ENCODE measurements around the gene PREX1. TPM values are rescaled to one million over a fixed set of nuclear protein-coding genes. Genes with fewer than 3 reads are reported as not detected.

The PREX1 gene
- total RNA-seq, 1 donor: 57.4 TPM

GRCh38 chr20:48721324-48722001 is 106.3 kb downstream of the PREX1 start:
- no peak for DNase-seq (ENCODE audit: low read depth)
- H3K4me3 ChIP-seq (ENCODE audit: low read depth, low read length): no peak overlapping the region
- TF ChIP-seq, protein P1, sequence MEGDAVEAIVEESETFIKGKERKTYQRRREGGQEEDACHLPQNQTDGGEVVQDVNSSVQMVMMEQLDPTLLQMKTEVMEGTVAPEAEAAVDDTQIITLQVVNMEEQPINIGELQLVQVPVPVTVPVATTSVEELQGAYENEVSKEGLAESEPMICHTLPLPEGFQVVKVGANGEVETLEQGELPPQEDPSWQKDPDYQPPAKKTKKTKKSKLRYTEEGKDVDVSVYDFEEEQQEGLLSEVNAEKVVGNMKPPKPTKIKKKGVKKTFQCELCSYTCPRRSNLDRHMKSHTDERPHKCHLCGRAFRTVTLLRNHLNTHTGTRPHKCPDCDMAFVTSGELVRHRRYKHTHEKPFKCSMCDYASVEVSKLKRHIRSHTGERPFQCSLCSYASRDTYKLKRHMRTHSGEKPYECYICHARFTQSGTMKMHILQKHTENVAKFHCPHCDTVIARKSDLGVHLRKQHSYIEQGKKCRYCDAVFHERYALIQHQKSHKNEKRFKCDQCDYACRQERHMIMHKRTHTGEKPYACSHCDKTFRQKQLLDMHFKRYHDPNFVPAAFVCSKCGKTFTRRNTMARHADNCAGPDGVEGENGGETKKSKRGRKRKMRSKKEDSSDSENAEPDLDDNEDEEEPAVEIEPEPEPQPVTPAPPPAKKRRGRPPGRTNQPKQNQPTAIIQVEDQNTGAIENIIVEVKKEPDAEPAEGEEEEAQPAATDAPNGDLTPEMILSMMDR (IDR thresholded peaks at IDR 0.05; ENCODE audit: insufficient read depth, low read depth, low read length): no peak

- DNase-seq (ENCODE audit: low read depth): no peak
- H3K4me3 ChIP-seq (ENCODE audit: low read depth, low read length): no peak overlapping the region
- TF ChIP-seq, protein P1 (IDR thresholded peaks at IDR 0.05; ENCODE audit: insufficient read depth, low read depth, low read length): no peak
These were observed 107.4 kb downstream of the PREX1 start for GRCh38 chr20:48720256-48720985.

- DNase-seq (ENCODE audit: low read depth): no peak
- TF ChIP-seq, protein P1 (IDR thresholded peaks at IDR 0.05; ENCODE audit: insufficient read depth, low read depth, low read length): no peak
- H3K4me3 ChIP-seq (ENCODE audit: low read depth, low read length): no peak overlapping the region
These were observed 108.1 kb downstream of the PREX1 start for GRCh38 chr20:48719598-48720255.

- TF ChIP-seq, protein P1 (IDR thresholded peaks at IDR 0.05; ENCODE audit: insufficient read depth, low read depth, low read length): no peak
- no peak overlapping the region for H3K4me3 ChIP-seq (ENCODE audit: low read depth, low read length)
- DNase-seq (ENCODE audit: low read depth): no peak
These were observed 108.8 kb downstream of the PREX1 start for GRCh38 chr20:48718786-48719578.

GRCh38 chr20:48717680-48718223 is 110.0 kb downstream of the PREX1 start:
- no peak for DNase-seq (ENCODE audit: low read depth)
- no peak overlapping the region for H3K4me3 ChIP-seq (ENCODE audit: low read depth, low read length)
- TF ChIP-seq, protein P1 (IDR thresholded peaks at IDR 0.05; ENCODE audit: insufficient read depth, low read depth, low read length): no peak

DNA sequence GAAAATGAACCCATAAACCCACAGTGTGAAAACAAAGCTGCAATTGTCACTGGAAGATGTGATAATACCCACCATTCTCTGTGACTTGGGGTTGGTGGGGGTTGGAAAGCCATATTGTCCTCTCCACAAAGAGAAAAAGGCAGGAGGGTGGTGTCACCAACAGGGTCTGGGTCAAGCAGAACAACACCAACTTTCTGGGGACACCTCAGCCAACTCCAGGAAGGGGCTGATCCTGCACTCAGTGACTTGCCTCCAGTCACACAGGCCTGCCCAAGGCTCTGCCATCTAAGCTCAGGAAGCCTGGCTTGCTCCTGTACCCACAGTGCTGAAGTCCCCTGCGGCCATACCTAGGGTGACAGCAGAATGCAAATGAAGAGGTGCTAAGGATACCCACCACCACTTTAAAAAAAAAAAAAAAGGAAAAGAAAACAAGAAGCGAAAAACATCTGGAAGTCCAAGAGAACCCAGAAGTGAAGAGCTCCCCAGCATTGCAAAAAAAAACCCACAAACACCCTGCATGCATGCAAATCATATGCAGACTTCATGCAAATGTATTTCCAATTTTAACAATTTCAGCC is 110.6 kb downstream of the PREX1 start:
- TF ChIP-seq, protein P1 (IDR thresholded peaks at IDR 0.05; ENCODE audit: insufficient read depth, low read depth, low read length): no peak
- H3K4me3 ChIP-seq (ENCODE audit: low read depth, low read length): no peak overlapping the region
- no peak for DNase-seq (ENCODE audit: low read depth)
